Measurements from ENCODE around the gene PNPLA5.

GRCh38 chr22:43901976-43902643 is 10.3 kb upstream of the PNPLA5 start:
- TF ChIP-seq CTCF (optimal IDR thresholded peaks at IDR 0.05 in 1 of 3, IDR thresholded peaks at IDR 0.05 in 1 of 3, conservative IDR thresholded peaks at IDR 0.05 in 1 of 3; ENCODE audit: extremely low read depth in 1 of 3, insufficient read depth in 2 of 3, low read length in 3 of 3) (no peak), EZH2 (IDR thresholded peaks at IDR 0.05; ENCODE audit: low read length) (no peak)
